ENCODE results near the gene ERG.

- TF ChIP-seq CTCF (IDR thresholded peaks at IDR 0.05) (no peak), RCOR1 (IDR thresholded peaks at IDR 0.05; ENCODE audit: low read depth, low read length) (no peak), SREBF2 (IDR thresholded peaks at IDR 0.05) (no peak), JUNB (IDR thresholded peaks at IDR 0.05) (no peak), PBX3 (IDR thresholded peaks at IDR 0.05) (no peak), SMC3 (IDR thresholded peaks at IDR 0.05) (no peak), EHF (CRISPR knock-in tag; IDR thresholded peaks at IDR 0.05) (no peak), HDAC2 (IDR thresholded peaks at IDR 0.05) (no peak), ESRRA (IDR thresholded peaks at IDR 0.05; ENCODE audit: borderline replicate concordance, low read length) (no peak), CEBPB (IDR thresholded peaks at IDR 0.05) (no peak), RAD21 (conservative IDR thresholded peaks at IDR 0.05 in 1 of 2, IDR thresholded peaks at IDR 0.05 in 1 of 2) (no peak), KDM5A (IDR thresholded peaks at IDR 0.05) (no peak)
Observed at GRCh38 chr21:38494251-38494642, 4.0 kb downstream of the ERG start.

Measured in A549 (cell line).